A549 (cell line): ENCODE data around the gene TCP11L2. TPM values are rescaled to one million over a fixed set of nuclear protein-coding genes. Genes with fewer than 3 reads are reported as not detected.

Source experiments
- ATAC-seq, 2 experiments: fragments of 200-7000 bp in 1 of 2; fragments of >200 bp in 1 of 2; cut with Nextera tagmentation in 1 of 2; cut with Tn5 transposase in 1 of 2; 3 replicates each; pipeline versions ENCODE4 v1.8.0 to v1.9.1; 2018 to 2020; ENCODE audit warnings: mild to moderate bottlenecking in 1 of 2, moderate library complexity in 1 of 2
- CTCF ChIA-PET: fragments of 300-600 bp; sonication (Branson Sonifier 250); formaldehyde crosslinking; extraction: SDS; loops from one replicate; lab custom pipeline; 2021; ENCODE audit warnings: antibody characterized with exemption, inconsistent platforms; lab: Yijun Ruan, JAX
- POLR2A ChIA-PET: fragments of 350-600 bp; formaldehyde crosslinking; extraction: SDS; loops from one replicate; lab custom pipeline; 2021; ENCODE audit warnings: antibody characterized with exemption, inconsistent platforms; lab: Yijun Ruan, JAX
- DNase-seq, 2 experiments: peaks; one replicate each; pipeline versions ENCODE4 v3.0.0 to v3.0.0-alpha.2; 2011 to 2016; ENCODE audit warnings: low read depth in 1 of 2, low spot score in 1 of 2
- FAIRE-seq: peaks from 2 replicates; lab custom pipeline; 2011; peaks lifted over from hg19 to GRCh38; lab: Jason Lieb, UNC
- H3K27ac ChIP-seq, 2 experiments: fragments of >200 bp; sonication (Bioruptor Twin); formaldehyde crosslinking; 3 replicates each; pipeline ENCODE4 v1.5.1; 2016 to 2017
- H3K4me1 ChIP-seq: fragments of >200 bp; sonication (Bioruptor Twin); formaldehyde crosslinking; 3 replicates; pipeline ENCODE4 v1.6.1; 2016
- H3K4me2 ChIP-seq: fragments of >200 bp; sonication (Bioruptor Twin); formaldehyde crosslinking; 3 replicates; pipeline ENCODE4 v1.6.1; 2016
- H3K4me3 ChIP-seq: fragments of >200 bp; sonication (Bioruptor Twin); formaldehyde crosslinking; 3 replicates; pipeline ENCODE4 v1.5.1; 2016
- H3K9me3 ChIP-seq: fragments of >200 bp; sonication (Bioruptor Twin); formaldehyde crosslinking; 3 replicates; pipeline ENCODE4 v1.6.1; 2016
- EHF ChIP-seq: fragments of 250-450 bp; sonication (Bioruptor Pico); IDR thresholded peaks from 2 replicates; pipeline ENCODE4 v1.5.0; 2020; ENCODE audit warnings: mild to moderate bottlenecking
- EHMT2 ChIP-seq: fragments of 200-600 bp; sonication (generic); IDR thresholded peaks from 2 replicates; pipeline ENCODE4 v1.6.1; 2016; ENCODE audit warnings: antibody characterized with exemption, low read depth, mild to moderate bottlenecking, moderate library complexity
- FOSL2 ChIP-seq, 2 experiments: fragments of 450-650 bp in 1 of 2; fragments of >200 bp in 1 of 2; sonication (Bioruptor Twin) in 1 of 2; formaldehyde crosslinking; IDR thresholded peaks; 2 replicates each; pipeline versions ENCODE4 v1.5.0 to v1.6.1; 2016 to 2020; ENCODE audit warnings: mild to moderate bottlenecking in 1 of 2, moderate library complexity in 1 of 2
- FOXS1 ChIP-seq: fragments of 250-450 bp; sonication (Bioruptor Pico); IDR thresholded peaks from 2 replicates; pipeline ENCODE4 v1.5.0; 2020; ENCODE audit warnings: mild to moderate bottlenecking, moderate library complexity
- HEYL ChIP-seq: fragments of 250-450 bp; sonication (Bioruptor Pico); IDR thresholded peaks from 2 replicates; pipeline ENCODE4 v1.8.0; 2021; ENCODE audit warnings: mild to moderate bottlenecking, moderate library complexity
- JUN ChIP-seq, 2 experiments: fragments of >200 bp; sonication (Bioruptor Twin); formaldehyde crosslinking; IDR thresholded peaks; 2 replicates in 1 of 2; 3 replicates in 1 of 2; pipeline ENCODE4 v1.6.1; 2016 to 2017
- KDM5A ChIP-seq: fragments of 200-600 bp; sonication (generic); IDR thresholded peaks from 2 replicates; pipeline ENCODE4 v1.6.1; 2016; ENCODE audit warnings: antibody characterized with exemption, mild to moderate bottlenecking
- MAZ ChIP-seq: fragments of 150-350 bp; IDR thresholded peaks from 2 replicates; pipeline ENCODE4 v1.6.1; 2014; ENCODE audit warnings: antibody characterized with exemption, low read depth, low read length, borderline replicate concordance
- NFE2L2 ChIP-seq: fragments of 150-350 bp; conservative IDR thresholded peaks from 2 replicates; pipeline ENCODE4 v1.6.1; 2014; ENCODE audit warnings: low read length
- NPAS2 ChIP-seq: fragments of 250-450 bp; sonication (Bioruptor Pico); IDR thresholded peaks from 2 replicates; pipeline ENCODE4 v1.8.0; 2022; ENCODE audit warnings: mild to moderate bottlenecking, moderate library complexity, borderline replicate concordance
- NR3C1 ChIP-seq: fragments of >200 bp; sonication (Bioruptor Twin); formaldehyde crosslinking; IDR thresholded peaks from 3 replicates; pipeline ENCODE4 v1.6.1; 2017
- POLR2A ChIP-seq: IDR thresholded peaks from 2 replicates; pipeline ENCODE4 v1.6.1; 2012; ENCODE audit warnings: mild to moderate bottlenecking, low read length
- RARB ChIP-seq: fragments of 250-450 bp; sonication (Bioruptor Pico); IDR thresholded peaks from 2 replicates; pipeline ENCODE4 v1.8.0; 2021; ENCODE audit warnings: mild to moderate bottlenecking, moderate library complexity
- RCOR1 ChIP-seq: fragments of 150-350 bp; IDR thresholded peaks from 2 replicates; pipeline ENCODE4 v1.6.1; 2014; ENCODE audit warnings: antibody characterized with exemption, low read length, low read depth
- ZNF302 ChIP-seq: fragments of 250-450 bp; sonication (Bioruptor Pico); IDR thresholded peaks from 2 replicates; pipeline ENCODE4 v1.9.0; 2021; ENCODE audit warnings: inconsistent platforms, mild to moderate bottlenecking, moderate library complexity
- ZSCAN20 ChIP-seq: fragments of 250-450 bp; sonication (Bioruptor Pico); IDR thresholded peaks from 2 replicates; pipeline ENCODE4 v1.8.0; 2022; ENCODE audit warnings: mild to moderate bottlenecking, moderate library complexity
- WGBS: methylation state at CpG from one replicate; pipeline ENCODE4 v1.1.6; 2017; ENCODE audit errors: missing lambda C conversion rate; 5-methylcytosine and 5-hydroxymethylcytosine counted together
- polyA plus RNA-seq, 4 experiments: library from polyadenylated mRNA; depleted of rRNA in 3 of 4; stranded (reverse); fragments of >200 nt; fragmentation: RNase III in 1 of 4; extraction: RNeasy Plus Mini Kit Qiagen cat#74134 plus additional on column Dnase treatment in 1 of 4; gene quantifications; 2 replicates in 3 of 4; 3 replicates in 1 of 4; pipeline ENCODE4 v1.2.3, GENCODE V29; 2011 to 2017
- TF ChIP-seq, protein P1 (sequence below): fragments of 200-600 bp; sonication (generic); IDR thresholded peaks from 2 replicates; pipeline ENCODE4 v1.6.1; 2016; ENCODE audit warnings: antibody characterized with exemption, mild to moderate bottlenecking, moderate library complexity
- TF ChIP-seq, protein P2 (sequence below): fragments of >200 bp; sonication (Bioruptor Twin); formaldehyde crosslinking; IDR thresholded peaks from 3 replicates; pipeline ENCODE4 v1.6.1; 2016

TCP11L2 gene
- polyA plus RNA-seq, 2 of the 4 experiments (the other 2 are of a cell fraction), result 4.1 to 16.6 TPM

DNA sequence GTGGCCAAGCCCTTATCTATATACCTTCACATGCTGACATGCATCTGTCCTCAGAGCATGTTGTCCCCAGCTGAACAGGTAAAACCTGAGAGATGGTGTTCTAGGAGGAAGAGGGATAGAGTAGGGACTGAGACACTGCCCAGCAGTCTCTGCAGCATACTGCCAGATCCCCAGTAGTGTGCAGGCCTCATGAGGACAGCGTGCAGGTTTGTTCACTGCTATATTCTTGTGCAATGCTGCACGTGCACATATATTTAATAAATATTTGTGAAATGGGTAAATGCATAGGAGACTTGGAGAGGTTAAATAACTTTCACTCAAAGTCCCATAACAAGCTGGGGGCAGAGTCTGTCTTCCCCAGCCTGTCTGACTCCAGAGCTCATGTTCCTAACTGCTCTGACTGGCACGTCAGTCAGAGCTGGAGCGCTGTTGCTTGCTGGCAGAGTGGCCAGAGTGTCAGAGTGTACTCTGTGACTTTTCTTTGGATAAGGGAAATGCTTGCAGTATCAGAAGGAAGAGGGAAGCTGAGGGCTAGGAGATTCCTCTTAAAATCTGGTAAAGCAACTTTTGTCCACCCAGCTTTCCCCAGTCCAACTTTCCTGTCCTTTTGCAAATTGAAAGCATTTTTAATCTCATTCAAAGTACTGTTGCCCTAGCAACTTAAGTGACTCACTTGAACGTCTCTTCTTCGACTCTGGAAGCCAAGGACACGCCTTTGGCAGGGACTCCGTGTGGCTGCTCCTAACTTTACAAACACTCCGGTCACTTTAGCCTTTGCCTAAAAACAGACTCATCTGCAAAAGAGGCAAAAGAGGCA is 40.1 kb downstream of the TCP11L2 start:
- peaks cover 13% of the 10 kb centered on the region for H3K4me1 ChIP-seq
- TF ChIP-seq FOSL2 (IDR thresholded peaks at IDR 0.05) (no peak), FOSL2 (CRISPR knock-in tag; IDR thresholded peaks at IDR 0.05) (0 out of 2 replicates have a peak, but pooled peaks have one; percentile 14), EHF (CRISPR knock-in tag) (no peak), NPAS2 (no peak)
- TF ChIP-seq, all 56 proteins: peak for 1
- no peak overlapping the region for H3K4me3 ChIP-seq
- peak; percentile 80 to 90 for ATAC-seq
- ChIA-PET CTCF (interaction anchor here (0.6 to 3.1 kb wide), 4 partner anchors 11 to 116 kb away, joined by 3 to 15 read pairs (median 6); partner anchors contain the start of gene POLR3B), POLR2A (interaction anchor here (0.8 kb wide), 1 partner anchor 206 kb away, joined by 3 read pairs; no protein-coding TSS in a partner anchor)
- H3K4me2 ChIP-seq, result peak overlapping the region; percentile 78
- 29% methylated on average over 9 of the region's 9 CpGs for WGBS
- 0 out of 3 replicates have a peak, but pooled peaks cover 6% of the 10 kb centered on the region for H3K9me3 ChIP-seq
- no peak for FAIRE-seq
- peak overlapping the region in 1 of 2 experiments; percentile 23; a peak in 4 of 6 replicates for H3K27ac ChIP-seq
- DNase-seq, result peak; percentile 25 to 44

DNA sequence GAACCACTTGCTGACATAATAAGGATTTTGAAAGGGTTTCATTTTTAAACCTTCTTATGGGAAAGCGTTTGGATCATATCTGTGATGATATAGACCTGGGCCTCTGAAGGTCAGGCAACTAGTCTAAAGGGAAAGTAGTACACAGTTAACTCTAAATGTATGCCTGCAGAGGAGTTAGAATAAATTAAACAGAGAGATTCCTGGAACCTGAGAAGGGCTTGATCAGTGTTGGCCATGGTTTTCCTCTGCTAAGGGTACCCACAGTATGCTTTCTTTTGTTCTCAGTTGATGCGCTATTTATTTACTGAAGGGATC is 40.6 kb downstream of the TCP11L2 start:
- ATAC-seq (peak; percentile 19 to 30; a peak in 4 of 6 replicates), DNase-seq (no peak), FAIRE-seq (no peak)
- 70% methylated on average over 2 of the region's 2 CpGs for WGBS
- Histone ChIP-seq H3K27ac (peak overlapping the region in 1 of 2 experiments; percentile 23; a peak in 4 of 6 replicates), H3K9me3 (0 out of 3 replicates have a peak, but pooled peaks cover 6% of the 10 kb centered on the region), H3K4me2 (peak overlapping the region; percentile 78), H3K4me3 (no peak overlapping the region), H3K4me1 (peaks cover 13% of the 10 kb centered on the region)
- CTCF ChIA-PET, result interaction anchor here (1.5 to 3.5 kb wide), 3 partner anchors 14 to 116 kb away, joined by 8 to 30 read pairs (median 15); partner anchors contain the start of gene POLR3B
- TF ChIP-seq RARB (CRISPR knock-in tag) (no peak), HEYL (CRISPR knock-in tag) (no peak), JUN (IDR thresholded peaks at IDR 0.05) (no peak), ZNF302 (CRISPR knock-in tag) (no peak), NFE2L2 (no peak), MAZ (no peak), EHMT2 (no peak), FOXS1 (CRISPR knock-in tag) (no peak), RCOR1 (no peak), ZSCAN20 (CRISPR knock-in tag) (no peak), NPAS2 (no peak), EHF (CRISPR knock-in tag) (no peak), NR3C1 (no peak), KDM5A (no peak), POLR2A (no peak)
- TF ChIP-seq, protein P1, sequence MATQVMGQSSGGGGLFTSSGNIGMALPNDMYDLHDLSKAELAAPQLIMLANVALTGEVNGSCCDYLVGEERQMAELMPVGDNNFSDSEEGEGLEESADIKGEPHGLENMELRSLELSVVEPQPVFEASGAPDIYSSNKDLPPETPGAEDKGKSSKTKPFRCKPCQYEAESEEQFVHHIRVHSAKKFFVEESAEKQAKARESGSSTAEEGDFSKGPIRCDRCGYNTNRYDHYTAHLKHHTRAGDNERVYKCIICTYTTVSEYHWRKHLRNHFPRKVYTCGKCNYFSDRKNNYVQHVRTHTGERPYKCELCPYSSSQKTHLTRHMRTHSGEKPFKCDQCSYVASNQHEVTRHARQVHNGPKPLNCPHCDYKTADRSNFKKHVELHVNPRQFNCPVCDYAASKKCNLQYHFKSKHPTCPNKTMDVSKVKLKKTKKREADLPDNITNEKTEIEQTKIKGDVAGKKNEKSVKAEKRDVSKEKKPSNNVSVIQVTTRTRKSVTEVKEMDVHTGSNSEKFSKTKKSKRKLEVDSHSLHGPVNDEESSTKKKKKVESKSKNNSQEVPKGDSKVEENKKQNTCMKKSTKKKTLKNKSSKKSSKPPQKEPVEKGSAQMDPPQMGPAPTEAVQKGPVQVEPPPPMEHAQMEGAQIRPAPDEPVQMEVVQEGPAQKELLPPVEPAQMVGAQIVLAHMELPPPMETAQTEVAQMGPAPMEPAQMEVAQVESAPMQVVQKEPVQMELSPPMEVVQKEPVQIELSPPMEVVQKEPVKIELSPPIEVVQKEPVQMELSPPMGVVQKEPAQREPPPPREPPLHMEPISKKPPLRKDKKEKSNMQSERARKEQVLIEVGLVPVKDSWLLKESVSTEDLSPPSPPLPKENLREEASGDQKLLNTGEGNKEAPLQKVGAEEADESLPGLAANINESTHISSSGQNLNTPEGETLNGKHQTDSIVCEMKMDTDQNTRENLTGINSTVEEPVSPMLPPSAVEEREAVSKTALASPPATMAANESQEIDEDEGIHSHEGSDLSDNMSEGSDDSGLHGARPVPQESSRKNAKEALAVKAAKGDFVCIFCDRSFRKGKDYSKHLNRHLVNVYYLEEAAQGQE, result no peak
- TF ChIP-seq, protein P2, sequence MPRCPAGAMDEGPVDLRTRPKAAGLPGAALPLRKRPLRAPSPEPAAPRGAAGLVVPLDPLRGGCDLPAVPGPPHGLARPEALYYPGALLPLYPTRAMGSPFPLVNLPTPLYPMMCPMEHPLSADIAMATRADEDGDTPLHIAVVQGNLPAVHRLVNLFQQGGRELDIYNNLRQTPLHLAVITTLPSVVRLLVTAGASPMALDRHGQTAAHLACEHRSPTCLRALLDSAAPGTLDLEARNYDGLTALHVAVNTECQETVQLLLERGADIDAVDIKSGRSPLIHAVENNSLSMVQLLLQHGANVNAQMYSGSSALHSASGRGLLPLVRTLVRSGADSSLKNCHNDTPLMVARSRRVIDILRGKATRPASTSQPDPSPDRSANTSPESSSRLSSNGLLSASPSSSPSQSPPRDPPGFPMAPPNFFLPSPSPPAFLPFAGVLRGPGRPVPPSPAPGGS, result no peak
- POLR2A ChIA-PET, result interaction anchor here (0.8 kb wide), 1 partner anchor 206 kb away, joined by 3 read pairs; no protein-coding TSS in a partner anchor
